Measurements from ENCODE around the gene BCAS4. TPM values are rescaled to one million over a fixed set of nuclear protein-coding genes. Genes with fewer than 3 reads are reported as not detected.

Gene BCAS4
- total RNA-seq, 2 donors from 2014 or later: 7.7 to 10.2 TPM

DNA sequence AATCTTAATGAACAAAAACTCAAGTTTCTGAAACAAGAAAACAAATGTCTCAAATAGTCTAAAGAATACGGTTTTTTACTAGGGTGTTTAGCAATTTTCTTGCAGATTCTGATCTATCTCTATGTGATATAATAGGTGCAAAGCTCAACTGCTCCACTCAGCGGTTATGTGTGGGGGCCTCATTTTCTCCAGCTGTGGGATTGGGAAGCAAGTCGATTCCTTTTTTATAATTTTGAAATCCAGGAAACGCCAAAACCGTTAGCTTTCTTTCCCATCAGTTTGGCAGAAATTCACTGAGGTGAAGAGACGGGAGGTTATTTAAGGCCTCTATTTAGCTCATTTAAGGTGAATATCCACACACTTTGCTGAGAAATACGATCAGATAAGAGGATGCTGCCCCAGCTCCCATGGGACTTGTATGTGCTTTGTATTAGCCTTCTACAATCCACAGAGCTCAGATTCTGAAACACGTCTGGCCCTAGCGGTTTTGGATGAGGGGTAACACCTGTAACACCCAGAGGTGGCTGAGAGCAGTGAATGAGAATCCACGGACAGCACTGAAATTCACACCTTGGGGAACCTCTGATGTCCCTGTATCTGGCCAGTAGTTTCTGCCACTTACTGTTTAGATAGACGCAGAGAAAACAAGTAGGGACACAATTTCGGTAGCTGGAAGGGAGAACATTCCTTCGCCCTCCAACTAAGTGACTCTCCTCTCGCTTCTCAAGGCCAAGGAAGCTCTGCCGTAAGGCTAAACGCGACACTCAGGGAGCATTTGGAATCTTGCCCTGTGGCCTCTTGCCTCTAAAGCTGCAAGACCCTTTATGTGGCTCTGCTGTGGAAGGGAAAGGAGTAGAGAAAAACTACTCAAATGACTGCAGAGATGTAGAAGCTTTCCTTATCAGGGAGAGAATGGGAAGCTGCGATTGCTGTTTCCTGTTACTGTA is 6.5 kb upstream of the BCAS4 start:
- Histone ChIP-seq H3K4me1 (ENCODE audit: control insufficient read depth in 1 of 2, low read depth in 2 of 2) (peaks cover 6 to 23% of the 10 kb centered on the region in 2 donors), H3K27me3 (replicated peaks; ENCODE audit: insufficient read depth) (no peaks in the 10 kb centered on the region), H3K4me3 (no peak overlapping the region), H3K27ac (no peak overlapping the region), H3K9me3 (no peaks in the 10 kb centered on the region), H3K36me3 (no peaks in the 10 kb centered on the region)
- TF ChIP-seq, protein P1, sequence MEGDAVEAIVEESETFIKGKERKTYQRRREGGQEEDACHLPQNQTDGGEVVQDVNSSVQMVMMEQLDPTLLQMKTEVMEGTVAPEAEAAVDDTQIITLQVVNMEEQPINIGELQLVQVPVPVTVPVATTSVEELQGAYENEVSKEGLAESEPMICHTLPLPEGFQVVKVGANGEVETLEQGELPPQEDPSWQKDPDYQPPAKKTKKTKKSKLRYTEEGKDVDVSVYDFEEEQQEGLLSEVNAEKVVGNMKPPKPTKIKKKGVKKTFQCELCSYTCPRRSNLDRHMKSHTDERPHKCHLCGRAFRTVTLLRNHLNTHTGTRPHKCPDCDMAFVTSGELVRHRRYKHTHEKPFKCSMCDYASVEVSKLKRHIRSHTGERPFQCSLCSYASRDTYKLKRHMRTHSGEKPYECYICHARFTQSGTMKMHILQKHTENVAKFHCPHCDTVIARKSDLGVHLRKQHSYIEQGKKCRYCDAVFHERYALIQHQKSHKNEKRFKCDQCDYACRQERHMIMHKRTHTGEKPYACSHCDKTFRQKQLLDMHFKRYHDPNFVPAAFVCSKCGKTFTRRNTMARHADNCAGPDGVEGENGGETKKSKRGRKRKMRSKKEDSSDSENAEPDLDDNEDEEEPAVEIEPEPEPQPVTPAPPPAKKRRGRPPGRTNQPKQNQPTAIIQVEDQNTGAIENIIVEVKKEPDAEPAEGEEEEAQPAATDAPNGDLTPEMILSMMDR (IDR thresholded peaks at IDR 0.05): no peak
- ATAC-seq (ENCODE audit: insufficient number of reproducible peaks, low FRiP score, low read depth) (no peak), DNase-seq (ENCODE audit: low spot score) (no peak)

DNA sequence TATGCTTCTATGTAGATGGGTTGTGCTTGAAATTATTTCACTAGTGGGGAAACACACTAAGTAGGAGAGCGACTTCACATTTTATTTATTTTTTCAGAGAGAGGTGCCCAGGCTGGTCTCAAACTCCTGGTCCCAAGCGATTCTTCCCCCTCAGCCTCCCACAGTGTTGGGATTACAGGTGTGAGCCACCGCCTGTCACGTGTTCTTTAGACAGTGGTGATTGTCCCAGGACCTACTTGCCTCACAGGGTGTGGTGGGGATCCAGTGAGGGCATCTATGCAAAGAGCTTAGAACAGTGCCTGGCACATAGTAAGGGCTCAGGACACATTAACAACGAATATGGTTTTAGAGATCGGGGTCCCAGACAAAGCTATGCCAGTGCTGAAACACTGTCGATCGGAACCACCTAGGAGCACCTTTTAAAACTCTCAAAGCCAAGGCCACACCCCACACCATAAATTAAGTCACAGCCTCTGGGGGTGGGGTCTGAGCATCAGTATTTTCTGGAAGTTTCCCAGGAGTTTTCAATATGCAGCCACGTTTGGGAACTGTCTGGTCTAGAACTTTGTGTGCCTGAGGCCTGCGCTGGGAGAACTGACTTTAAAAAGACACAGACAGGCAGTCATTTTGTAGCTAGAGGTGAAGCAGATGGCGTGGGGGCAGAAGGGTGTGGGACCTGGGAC is 4.8 kb upstream of the BCAS4 start:
- H3K36me3 ChIP-seq: no peaks in the 10 kb centered on the region
- H3K9me3 ChIP-seq: no peaks in the 10 kb centered on the region
- no peaks in the 10 kb centered on the region for H3K27me3 ChIP-seq (replicated peaks; ENCODE audit: insufficient read depth)
- peak overlapping the region; percentile 65 for H3K4me3 ChIP-seq
- TF ChIP-seq, protein P1 (IDR thresholded peaks at IDR 0.05): no peak
- H3K27ac ChIP-seq: peak overlapping the region; percentile 79 to 88
- DNase-seq (ENCODE audit: low spot score): no peak
- peaks cover 12 to 29% of the 10 kb centered on the region in 2 donors for H3K4me1 ChIP-seq (ENCODE audit: control insufficient read depth in 1 of 2, low read depth in 2 of 2)
- no peak for ATAC-seq (ENCODE audit: insufficient number of reproducible peaks, low FRiP score, low read depth)

GRCh38 chr20:50790651-50791277 is 4.1 kb upstream of the BCAS4 start:
- TF ChIP-seq, protein P1 (IDR thresholded peaks at IDR 0.05): peak; percentile 71
- DNase-seq (ENCODE audit: low spot score) (peak; percentile 24), ATAC-seq (ENCODE audit: insufficient number of reproducible peaks, low FRiP score, low read depth) (peak; percentile 48)
- peak overlapping the region; percentile 79 to 88 for H3K27ac ChIP-seq
- H3K9me3 ChIP-seq: no peaks in the 10 kb centered on the region
- peaks cover 12 to 33% of the 10 kb centered on the region in 2 donors for H3K4me1 ChIP-seq (ENCODE audit: control insufficient read depth in 1 of 2, low read depth in 2 of 2)
- H3K4me3 ChIP-seq: peak overlapping the region; percentile 65
- no peaks in the 10 kb centered on the region for H3K36me3 ChIP-seq
- H3K27me3 ChIP-seq (replicated peaks; ENCODE audit: insufficient read depth): no peaks in the 10 kb centered on the region

- Histone ChIP-seq H3K36me3 (no peaks in the 10 kb centered on the region), H3K27ac (peak overlapping the region; percentile 9 to 38), H3K4me3 (no peak overlapping the region), H3K4me1 (ENCODE audit: control insufficient read depth in 1 of 2, low read depth in 2 of 2) (peaks cover 12 to 35% of the 10 kb centered on the region in 2 donors), H3K27me3 (replicated peaks; ENCODE audit: insufficient read depth) (no peaks in the 10 kb centered on the region), H3K9me3 (no peaks in the 10 kb centered on the region)
- DNase-seq (ENCODE audit: low spot score): no peak
- TF ChIP-seq, protein P1 (IDR thresholded peaks at IDR 0.05): no peak
- no peak for ATAC-seq (ENCODE audit: insufficient number of reproducible peaks, low FRiP score, low read depth)
These were observed 1.9 kb upstream of the BCAS4 start for GRCh38 chr20:50792708-50793574.
